ENCODE results near the gene C11orf24.
A peak's percentile ranks its signal among the peaks of the same experiment; 100 is the strongest.

C11orf24 gene

GRCh38 chr11:68215087-68215445, 56.7 kb downstream of the C11orf24 start:
- CTCF ChIA-PET: interaction anchor here (0.7 kb wide), 1 partner anchor 80 kb away, joined by 3 read pairs; no protein-coding TSS in a partner anchor
- H3K27ac ChIP-seq (ENCODE audit: extremely low read depth, low read depth, low read length): no peak overlapping the region
- POLR2A ChIA-PET: no interaction called here
- H3K36me3 ChIP-seq (ENCODE audit: control insufficient read depth in 2 of 2, insufficient read depth in 1 of 2, low read length in 2 of 2): no peaks in the 10 kb centered on the region
- H3K9me3 ChIP-seq (ENCODE audit: control insufficient read depth, insufficient read depth, low read depth, low read length): no peaks in the 10 kb centered on the region
- TF ChIP-seq ZNF701 (tag by site-specific recombination; IDR thresholded peaks at IDR 0.05): no peak
- TF ChIP-seq ZFHX2 (tag by site-specific recombination; conservative IDR thresholded peaks at IDR 0.05): peak; percentile 39; the same call in 1 of the 2 replicates
- H3K4me3 ChIP-seq (ENCODE audit: low read depth, low read length): no peak overlapping the region
- 0 out of 2 replicates have a peak, but pooled peaks cover 2% of the 10 kb centered on the region for H3K4me1 ChIP-seq (ENCODE audit: control insufficient read depth, insufficient read depth, low read length)

GRCh38 chr11:68214173-68215086, 57.3 kb downstream of the C11orf24 start:
- ChIA-PET POLR2A (interaction anchor here (0.7 kb wide), 2 partner anchors 30 to 62 kb away, joined by 3 to 4 read pairs; no protein-coding TSS in a partner anchor), CTCF (interaction anchor here (0.6 to 0.7 kb wide), 3 partner anchors 39 to 203 kb away, joined by 3 read pairs; no protein-coding TSS in a partner anchor)
- 0 out of 2 replicates have a peak, but pooled peaks cover 2% of the 10 kb centered on the region for H3K4me1 ChIP-seq (ENCODE audit: control insufficient read depth, insufficient read depth, low read length)
- peak overlapping the region; percentile 66 for H3K4me3 ChIP-seq (ENCODE audit: low read depth, low read length)
- H3K36me3 ChIP-seq (ENCODE audit: control insufficient read depth in 2 of 2, insufficient read depth in 1 of 2, low read length in 2 of 2): no peaks in the 10 kb centered on the region
- TF ChIP-seq ZNF37A (tag by site-specific recombination; IDR thresholded peaks at IDR 0.05): no peak
- peak; percentile 62 for TF ChIP-seq GLIS2 (tag by site-specific recombination; IDR thresholded peaks at IDR 0.05)
- no peak for TF ChIP-seq SCRT1 (tag by site-specific recombination; IDR thresholded peaks at IDR 0.05; ENCODE audit: borderline replicate concordance)
- TF ChIP-seq ZNF174 (tag by site-specific recombination; IDR thresholded peaks at IDR 0.05): no peak
- 0 out of 2 replicates have a peak, but pooled peaks have one; percentile 10 for TF ChIP-seq PATZ1 (tag by site-specific recombination; IDR thresholded peaks at IDR 0.05)
- TF ChIP-seq ZNF335 (tag by site-specific recombination; conservative IDR thresholded peaks at IDR 0.05): peak; percentile 18; the same call in 1 of the 2 replicates
- no peak for TF ChIP-seq ZNF280C (tag by site-specific recombination; IDR thresholded peaks at IDR 0.05)
- H3K9me3 ChIP-seq (ENCODE audit: control insufficient read depth, insufficient read depth, low read depth, low read length): no peaks in the 10 kb centered on the region
- H3K27ac ChIP-seq (ENCODE audit: extremely low read depth, low read depth, low read length): peak overlapping the region; percentile 98

GRCh38 chr11:68213555-68214172, 58.1 kb downstream of the C11orf24 start:
- Histone ChIP-seq H3K4me1 (ENCODE audit: control insufficient read depth, insufficient read depth, low read length) (0 out of 2 replicates have a peak, but pooled peaks cover 2% of the 10 kb centered on the region), H3K4me3 (ENCODE audit: low read depth, low read length) (peak overlapping the region; percentile 66), H3K9me3 (ENCODE audit: control insufficient read depth, insufficient read depth, low read depth, low read length) (no peaks in the 10 kb centered on the region), H3K36me3 (ENCODE audit: control insufficient read depth in 2 of 2, insufficient read depth in 1 of 2, low read length in 2 of 2) (no peaks in the 10 kb centered on the region), H3K27ac (ENCODE audit: extremely low read depth, low read depth, low read length) (peak overlapping the region; percentile 98)
- ChIA-PET POLR2A (interaction anchor here (0.7 kb wide), 2 partner anchors 30 to 63 kb away, joined by 3 to 4 read pairs; no protein-coding TSS in a partner anchor), CTCF (no interaction called here)
- TF ChIP-seq ZNF513 (tag by site-specific recombination; IDR thresholded peaks at IDR 0.05): peak; percentile 59; the same call in 1 of the 2 replicates
- TF ChIP-seq MZF1 (tag by site-specific recombination; IDR thresholded peaks at IDR 0.05; ENCODE audit: borderline replicate concordance): peak; percentile 49; the same call in 1 of the 2 replicates
- peak; percentile 98 for TF ChIP-seq ZNF785 (tag by site-specific recombination; IDR thresholded peaks at IDR 0.05)
- no peak for TF ChIP-seq ZNF777 (tag by site-specific recombination; IDR thresholded peaks at IDR 0.05; ENCODE audit: borderline replicate concordance)
- TF ChIP-seq ZNF776 (tag by site-specific recombination; IDR thresholded peaks at IDR 0.05; ENCODE audit: borderline replicate concordance): 0 out of 2 replicates have a peak, but pooled peaks have one; percentile 24
- TF ChIP-seq ZBTB8A (tag by site-specific recombination; IDR thresholded peaks at IDR 0.05): peak; percentile 93
- TF ChIP-seq ZBTB6 (tag by site-specific recombination; IDR thresholded peaks at IDR 0.05): 0 out of 2 replicates have a peak, but pooled peaks have one; percentile 31
- peak; percentile 88; the same call in 1 of the 2 replicates for TF ChIP-seq GLIS2 (tag by site-specific recombination; IDR thresholded peaks at IDR 0.05)
- 0 out of 2 replicates have a peak, but pooled peaks have one; percentile 23 for TF ChIP-seq ZNF148 (tag by site-specific recombination; IDR thresholded peaks at IDR 0.05; ENCODE audit: borderline replicate concordance)

Data from HEK293 (cell line).